Measurements from ENCODE around the gene RPS19.
"Not testable (repeated sequence)": the region's sequence is repeated elsewhere in the genome, so short reads cannot be mapped to it uniquely, and the experiment has no call there.

RPS19 gene

GRCh38 chr19:41860419-41861115, 512 bp downstream of the RPS19 start:
- no peak for DNase-seq

DNA sequence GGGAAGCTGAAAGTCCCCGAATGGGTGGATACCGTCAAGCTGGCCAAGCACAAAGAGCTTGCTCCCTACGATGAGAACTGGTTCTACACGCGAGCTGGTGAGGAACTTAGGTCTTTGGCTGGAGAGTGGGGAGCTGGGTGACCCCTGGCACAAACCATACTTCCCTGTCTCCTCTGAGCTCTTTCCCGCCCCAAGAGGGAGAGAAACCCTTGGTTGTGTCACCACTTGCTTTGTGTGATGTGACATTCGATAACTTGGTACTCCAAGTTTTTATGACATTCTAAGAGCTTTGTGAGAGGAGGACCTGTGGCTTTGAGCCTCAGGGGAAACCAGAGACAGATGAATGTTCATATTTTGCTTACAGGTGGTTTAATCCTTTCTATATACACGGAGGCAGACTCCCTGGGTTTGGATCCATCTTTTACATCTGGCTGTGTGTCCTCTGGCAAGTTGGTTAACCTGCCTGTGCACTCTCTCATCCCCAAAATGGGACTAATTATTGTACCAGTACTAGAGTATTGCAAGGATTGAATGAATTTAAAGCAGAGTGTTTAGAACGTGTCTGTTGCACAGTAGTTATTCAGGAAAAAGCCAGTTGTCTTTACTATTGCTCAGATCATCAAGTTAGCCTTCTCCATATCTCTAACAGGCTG, 1.2 kb downstream of the RPS19 start:
- no peak for DNase-seq

- no peak for DNase-seq
Observed at GRCh38 chr19:41861846-41862245, 1.8 kb downstream of the RPS19 start.

GRCh38 chr19:41862445-41862986, 2.5 kb downstream of the RPS19 start:
- DNase-seq: no peak

- no peak for DNase-seq
Observed at GRCh38 chr19:41863209-41863931, 3.3 kb downstream of the RPS19 start.

GRCh38 chr19:41864374-41864773, 4.3 kb downstream of the RPS19 start:
- no peak for DNase-seq

DNA sequence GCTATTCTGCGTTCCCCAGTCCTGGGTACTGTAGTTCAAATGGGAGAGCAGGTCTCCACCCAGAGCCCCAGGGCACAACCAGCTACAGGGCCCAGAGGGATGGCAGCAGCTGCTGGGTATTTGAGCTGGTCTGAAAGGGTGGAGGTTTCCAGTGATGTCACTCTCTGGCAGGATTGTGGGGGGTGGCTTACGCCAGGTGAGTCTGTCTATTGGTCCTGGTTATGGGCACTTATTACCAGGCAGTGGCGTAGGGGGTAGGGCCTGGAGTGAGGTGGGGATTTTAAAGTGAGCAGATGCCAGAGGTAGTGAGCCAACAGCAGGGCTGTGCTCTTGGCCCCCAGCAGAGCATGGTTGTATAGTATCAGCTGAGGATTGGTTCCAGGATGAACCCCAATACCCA, 6.2 kb downstream of the RPS19 start:
- no peak for DNase-seq

GRCh38 chr19:41868120-41868988, 8.3 kb downstream of the RPS19 start:
- no peak for DNase-seq

- DNase-seq: no peak
Observed at GRCh38 chr19:41868989-41869300, 8.9 kb downstream of the RPS19 start.

DNA sequence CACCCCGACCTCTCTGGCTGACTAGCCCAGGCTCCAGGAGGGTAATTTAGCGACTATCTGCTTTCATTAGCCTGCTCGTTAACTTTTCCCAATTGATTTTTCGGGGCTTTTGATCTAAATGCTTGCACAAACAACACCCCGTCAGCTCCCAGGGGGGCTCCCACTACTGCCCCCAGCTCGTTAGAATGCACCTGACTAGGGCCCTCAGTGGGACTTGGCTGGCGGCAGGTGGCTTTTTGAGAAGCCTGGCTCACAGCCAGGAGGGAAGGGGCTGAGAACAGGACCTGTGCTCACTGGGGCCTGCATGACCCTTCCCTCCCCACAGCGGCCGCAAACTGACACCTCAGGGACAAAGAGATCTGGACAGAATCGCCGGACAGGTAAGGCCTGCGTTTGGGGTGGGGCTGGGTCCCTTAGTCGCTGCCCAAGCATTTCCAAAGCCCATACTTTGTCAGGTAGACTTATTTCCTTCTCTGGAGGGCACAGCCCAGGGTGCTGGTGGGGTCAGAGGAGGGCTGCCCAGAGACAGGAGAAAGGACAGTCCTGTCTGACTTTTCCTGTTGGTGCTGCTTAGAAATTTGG, 9.4 kb downstream of the RPS19 start:
- no peak for DNase-seq

- no peak for DNase-seq
Observed at GRCh38 chr19:41870401-41870873, 10.4 kb downstream of the RPS19 start.

DNA sequence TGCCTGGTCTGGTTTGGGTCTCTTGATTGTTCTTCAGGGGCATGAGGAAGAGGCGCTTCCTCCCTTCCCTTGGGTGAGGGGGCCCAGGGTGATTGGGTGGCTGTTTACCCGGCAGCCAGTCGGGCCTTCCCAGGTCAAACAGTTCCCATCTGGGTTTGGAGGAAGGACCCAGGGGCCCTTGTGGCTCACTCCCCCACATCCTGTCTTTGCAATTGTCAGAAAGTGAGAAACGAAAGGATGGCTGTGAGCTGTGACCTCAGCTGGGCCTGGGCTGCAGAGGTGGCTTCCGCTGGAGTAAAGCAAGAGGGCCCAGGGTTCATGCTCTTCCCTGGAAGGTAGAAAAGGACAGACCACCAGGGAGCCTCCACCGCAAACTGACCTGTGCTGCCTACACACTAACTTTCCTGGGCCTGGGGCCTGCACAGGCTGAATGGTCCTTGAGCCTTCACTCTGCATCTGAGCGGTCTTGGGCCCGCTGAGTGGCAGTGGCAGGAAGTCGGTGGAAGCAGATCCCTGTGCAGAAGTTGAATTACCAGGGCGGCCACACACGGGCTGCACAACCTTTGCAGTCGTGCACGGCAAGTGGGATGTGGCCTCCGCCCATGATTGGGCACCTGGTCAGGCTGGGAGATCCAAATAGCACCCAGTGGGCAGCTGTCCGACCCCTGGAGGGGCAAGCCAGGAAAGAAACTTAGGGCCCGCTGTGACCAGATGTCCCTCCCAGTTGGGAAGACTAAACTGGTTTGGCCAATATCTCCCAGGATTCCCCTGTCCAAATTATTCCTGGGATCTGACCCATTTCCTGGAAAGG, 11.7 kb downstream of the RPS19 start:
- DNase-seq: no peak

GRCh38 chr19:41872384-41872774, 12.3 kb downstream of the RPS19 start:
- no peak for DNase-seq

GRCh38 chr19:41872775-41873647, 13.0 kb downstream of the RPS19 start:
- peak; percentile 38 for DNase-seq

DNA sequence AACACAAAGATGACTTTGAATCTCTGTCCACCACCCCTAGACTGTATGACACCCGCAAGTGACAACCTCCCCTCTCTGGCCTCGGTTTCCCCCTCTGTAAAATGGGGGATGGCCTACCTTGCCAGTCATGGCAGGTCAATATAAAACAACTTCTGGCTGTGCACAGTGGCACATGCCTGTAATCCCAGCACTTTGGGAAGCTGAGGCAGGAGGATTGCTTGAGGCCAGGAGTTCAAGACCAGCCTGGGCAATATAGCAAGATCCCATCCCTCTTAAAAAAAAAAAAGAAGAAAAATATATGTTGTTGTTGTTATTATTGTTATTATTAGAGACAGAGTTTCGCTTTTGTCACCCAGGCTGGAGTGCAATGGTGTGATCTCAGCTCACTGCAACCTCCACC, 15.9 kb downstream of the RPS19 start:
- DNase-seq: not testable (repeated sequence)

GRCh38 chr19:41876847-41877832, 17.1 kb downstream of the RPS19 start, which contains the start of gene CD79A:
Gene CD79A, plus strand, starts transcription at chr19:41877279. Its CDS starts 26 bp downstream, at chr19:41877305.
- DNase-seq: no peak

GRCh38 chr19:41877916-41878905, 18.2 kb downstream of the RPS19 start:
- DNase-seq: no peak

DNA sequence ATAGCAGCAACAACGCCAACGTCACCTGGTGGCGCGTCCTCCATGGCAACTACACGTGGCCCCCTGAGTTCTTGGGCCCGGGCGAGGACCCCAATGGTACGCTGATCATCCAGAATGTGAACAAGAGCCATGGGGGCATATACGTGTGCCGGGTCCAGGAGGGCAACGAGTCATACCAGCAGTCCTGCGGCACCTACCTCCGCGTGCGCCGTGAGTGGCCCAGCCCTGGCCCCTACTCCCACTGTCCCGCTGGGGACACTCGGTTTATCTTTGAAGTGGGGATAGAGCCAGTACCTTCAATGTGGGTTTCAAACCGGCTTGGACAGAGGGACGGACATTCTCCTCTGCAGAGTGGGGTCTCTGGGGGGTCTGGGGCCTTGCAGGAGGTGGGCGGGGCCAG, 19.0 kb downstream of the RPS19 start:
- no peak for DNase-seq
